Measurements from ENCODE around the gene CIAO1.
"Not testable (repeated sequence)": the region's sequence is repeated elsewhere in the genome, so short reads cannot be mapped to it uniquely, and the experiment has no call there.

CIAO1 gene

DNA sequence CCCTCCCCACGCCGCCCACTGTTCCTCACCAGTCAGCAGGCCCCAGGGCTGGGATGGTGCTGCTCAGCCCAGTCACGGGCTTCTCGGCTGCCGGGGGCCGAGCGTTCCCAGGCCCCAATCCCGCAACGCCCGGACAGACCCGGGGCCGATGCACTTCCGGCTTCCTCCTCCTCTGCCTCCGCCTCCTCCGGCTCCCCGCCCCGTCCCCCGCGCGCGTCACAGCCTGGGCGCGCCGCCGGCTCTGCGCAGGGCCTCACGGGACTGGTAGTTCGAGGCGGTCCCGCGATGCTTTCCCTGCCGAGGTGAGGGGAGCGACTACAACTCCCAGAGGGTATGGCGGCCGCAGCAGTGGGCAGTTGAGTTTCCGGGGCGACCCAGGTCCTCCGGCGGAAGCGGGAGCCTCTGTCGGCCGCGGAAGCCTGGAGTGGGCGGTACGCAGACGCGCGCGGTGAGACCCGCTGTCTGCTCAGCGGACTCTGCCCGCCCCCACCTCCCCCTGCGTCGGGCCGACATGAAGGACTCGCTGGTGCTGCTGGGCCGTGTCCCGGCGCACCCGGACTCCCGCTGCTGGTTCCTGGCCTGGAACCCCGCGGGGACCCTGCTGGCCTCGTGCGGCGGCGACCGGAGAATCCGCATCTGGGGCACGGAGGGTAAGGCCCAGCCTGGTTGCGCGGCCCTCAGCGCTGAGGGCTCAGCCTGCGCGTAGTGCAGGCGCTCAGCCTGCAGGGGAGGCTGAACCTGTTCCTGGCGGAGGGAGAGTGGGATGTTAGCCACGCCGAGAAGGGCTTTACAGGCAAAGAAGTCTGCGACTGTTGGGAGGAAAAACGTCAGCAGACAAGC is at the start of gene CIAO1, which contains the start of gene TMEM127:
TSS of gene CIAO1 (plus strand) at position 386 of the 840 bp plus-strand sequence. CDS start at position 512, 126 bp downstream.
TSS of gene TMEM127 (minus strand) at position 158 of the 840 bp plus-strand sequence. CDS start 616 bp downstream, outside the sequence.
- peak; percentile 95 for DNase-seq (ENCODE audit: low spot score)

DNA sequence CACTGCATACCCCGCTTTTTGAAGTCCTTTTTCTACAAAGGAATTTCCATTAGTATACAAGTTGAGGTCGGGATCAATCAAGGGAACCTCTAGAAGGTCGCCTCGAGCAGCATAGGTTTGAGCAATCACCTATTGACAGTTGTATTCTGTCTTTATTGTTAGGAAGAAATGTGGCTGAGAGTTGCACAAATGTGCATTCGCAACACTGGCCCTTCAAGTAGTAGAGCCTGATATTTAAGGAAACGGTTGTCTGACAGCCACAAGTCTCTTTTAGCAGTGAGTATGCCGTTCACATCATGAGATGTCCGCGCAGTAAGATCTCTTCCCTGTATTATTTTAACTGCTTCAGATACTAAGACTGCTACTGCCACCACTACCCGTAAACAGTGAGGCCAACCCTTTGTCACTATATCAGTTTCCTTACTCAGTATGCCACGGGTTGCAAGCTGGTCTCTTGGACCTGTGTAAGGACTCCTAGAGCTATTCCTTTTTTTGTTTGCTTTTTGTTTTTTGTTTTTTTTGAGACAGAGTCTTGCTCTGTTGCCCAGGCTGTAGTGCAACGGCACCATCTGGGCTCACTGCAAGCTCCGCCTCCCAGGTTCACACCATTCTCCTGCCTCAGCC is 47.4 kb upstream of the CIAO1 start:
- DNase-seq (ENCODE audit: low spot score): no peak

DNA sequence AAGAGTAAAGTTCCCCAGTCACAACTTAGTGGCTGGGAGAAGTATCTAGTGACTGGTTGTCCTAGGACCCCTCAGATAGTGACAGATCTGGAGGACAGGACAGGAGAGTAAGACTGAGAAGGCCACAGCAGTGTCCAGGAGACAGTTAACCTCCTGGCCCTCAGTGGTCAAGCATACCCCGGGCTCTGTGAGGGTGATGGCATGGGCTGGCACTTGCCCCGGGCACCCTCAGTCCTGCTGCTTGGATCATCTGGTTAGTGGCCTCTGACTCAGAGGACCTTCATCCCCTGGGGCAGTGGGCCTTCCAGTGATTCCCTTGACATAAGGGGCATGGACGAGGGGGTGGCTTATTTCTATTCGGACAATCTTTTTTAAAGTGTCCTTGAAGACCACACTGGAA is 46.1 kb upstream of the CIAO1 start:
- DNase-seq (ENCODE audit: low spot score): not testable (repeated sequence)

DNA sequence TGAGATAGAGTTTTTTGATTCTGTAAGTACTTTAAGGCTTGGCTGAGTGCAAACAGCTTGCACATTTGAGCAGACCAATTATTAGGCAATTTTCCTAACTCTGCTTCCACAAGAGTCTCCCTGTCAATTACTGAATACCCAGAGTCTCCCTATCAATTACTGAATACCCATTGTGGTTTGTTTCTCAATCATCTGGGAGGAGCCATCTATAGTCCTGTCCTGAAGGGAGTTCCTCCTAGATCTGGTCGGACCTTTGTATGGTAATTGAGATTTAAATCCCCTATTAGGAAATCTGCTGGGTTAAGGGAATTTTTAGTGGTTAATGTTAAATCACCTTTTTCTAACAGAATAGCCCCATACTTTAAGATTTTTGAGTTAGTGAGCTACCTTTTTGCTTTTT is 44.9 kb upstream of the CIAO1 start:
- not testable (repeated sequence) for DNase-seq (ENCODE audit: low spot score)

DNA sequence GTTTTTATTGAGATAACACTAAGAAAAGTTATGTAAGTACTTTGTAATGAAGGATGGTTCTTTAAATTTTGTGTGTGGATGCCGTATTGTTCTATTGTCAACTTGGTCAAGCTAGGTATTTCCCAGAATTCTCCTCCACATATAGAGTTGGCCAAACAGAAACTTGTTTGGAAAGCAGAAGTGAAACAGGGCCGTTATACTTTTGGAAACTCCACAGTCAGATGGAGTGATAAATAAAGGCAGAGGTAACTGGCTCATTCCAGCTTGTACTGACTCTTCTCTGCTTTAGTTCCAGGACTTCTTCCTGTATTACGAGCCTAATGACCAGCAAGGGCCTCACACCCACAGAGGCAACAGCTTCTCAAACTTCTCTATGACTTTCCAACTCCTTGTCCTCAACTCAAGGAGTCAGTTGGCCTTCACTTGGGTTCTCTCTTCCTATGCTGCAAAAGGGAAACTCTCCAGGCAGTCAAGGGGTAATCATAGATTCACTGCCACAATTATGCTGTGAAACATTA is 41.0 kb upstream of the CIAO1 start:
- DNase-seq (ENCODE audit: low spot score): no peak

DNA sequence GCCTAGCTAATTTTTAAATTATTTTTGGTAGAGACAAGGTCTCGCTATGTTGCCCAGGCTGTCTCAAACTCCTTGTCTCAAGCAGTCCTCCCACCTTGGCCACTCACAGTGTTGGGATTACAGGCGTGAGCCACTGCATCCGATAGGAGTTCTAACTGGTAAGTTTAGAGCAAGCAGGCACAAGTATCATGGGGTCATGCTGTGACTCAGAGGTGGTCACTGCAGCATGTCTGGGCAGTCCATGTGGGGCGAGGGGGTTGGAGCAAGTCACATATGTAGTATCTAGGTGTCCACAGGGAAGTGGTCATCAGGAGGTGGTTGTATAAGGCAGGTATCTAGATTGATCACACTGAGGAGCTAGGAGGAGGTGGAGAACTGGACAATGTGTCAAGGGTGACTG is 34.7 kb upstream of the CIAO1 start:
- no peak for DNase-seq (ENCODE audit: low spot score)

DNA sequence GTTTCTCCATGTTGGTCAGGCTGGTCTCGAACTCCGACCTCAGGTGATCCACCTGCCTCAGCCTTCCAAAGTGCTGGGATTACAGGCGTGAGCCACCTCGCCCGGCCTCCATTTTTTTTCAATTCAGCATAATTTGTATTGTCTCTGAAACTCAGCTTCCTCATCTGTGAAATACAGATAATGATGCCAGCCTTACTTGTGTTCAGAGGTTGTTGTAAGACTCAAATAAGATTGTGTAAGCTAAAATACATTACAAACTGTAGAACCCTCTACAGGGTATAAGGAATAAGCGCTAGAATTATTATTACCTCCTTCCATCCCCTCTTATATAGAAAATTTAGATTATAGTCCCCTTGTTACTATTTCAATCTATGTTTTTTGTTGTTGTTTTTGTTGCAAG is 32.6 kb upstream of the CIAO1 start:
- no peak for DNase-seq (ENCODE audit: low spot score)

DNA sequence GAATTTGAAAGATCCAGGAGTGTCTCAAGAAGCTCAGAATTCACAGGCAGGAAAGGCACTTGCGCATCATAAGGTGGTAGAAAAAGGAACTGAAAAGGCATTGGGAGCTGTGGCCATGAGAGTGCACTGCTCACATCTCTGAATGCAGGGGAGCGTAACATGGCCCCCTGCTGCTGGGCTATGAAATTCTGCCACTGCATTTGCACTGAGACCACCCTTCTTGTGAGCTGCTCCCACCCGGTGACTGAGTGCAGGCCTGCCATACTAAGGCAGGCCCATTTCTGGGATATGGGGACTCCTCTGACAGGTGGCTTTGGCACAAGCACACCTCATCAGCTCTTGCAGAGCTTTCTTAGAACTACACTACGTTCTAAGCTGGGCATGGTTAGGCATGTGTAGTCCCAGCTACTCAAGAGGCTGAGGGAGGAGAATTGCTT is 32.1 kb upstream of the CIAO1 start:
- DNase-seq (ENCODE audit: low spot score): no peak

DNA sequence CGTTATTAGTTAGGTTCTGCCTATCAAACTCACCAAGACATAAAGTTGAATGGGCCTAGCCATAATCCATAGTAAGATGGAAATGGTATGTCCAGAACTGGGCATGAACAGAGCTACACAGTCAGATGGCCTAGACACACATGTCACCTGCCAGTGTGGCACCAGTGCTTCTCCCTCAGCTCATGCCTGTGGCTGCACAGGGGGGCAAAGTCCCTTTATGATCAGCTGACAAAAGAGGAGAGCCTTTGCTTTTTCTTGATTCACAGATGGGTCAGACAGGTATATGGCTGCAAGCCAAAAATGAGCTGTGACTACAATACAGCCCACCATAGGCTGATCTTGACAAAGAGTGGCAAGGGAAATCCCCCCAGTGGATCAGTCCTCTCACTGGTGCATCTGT is 29.1 kb upstream of the CIAO1 start:
- no peak for DNase-seq (ENCODE audit: low spot score)

DNA sequence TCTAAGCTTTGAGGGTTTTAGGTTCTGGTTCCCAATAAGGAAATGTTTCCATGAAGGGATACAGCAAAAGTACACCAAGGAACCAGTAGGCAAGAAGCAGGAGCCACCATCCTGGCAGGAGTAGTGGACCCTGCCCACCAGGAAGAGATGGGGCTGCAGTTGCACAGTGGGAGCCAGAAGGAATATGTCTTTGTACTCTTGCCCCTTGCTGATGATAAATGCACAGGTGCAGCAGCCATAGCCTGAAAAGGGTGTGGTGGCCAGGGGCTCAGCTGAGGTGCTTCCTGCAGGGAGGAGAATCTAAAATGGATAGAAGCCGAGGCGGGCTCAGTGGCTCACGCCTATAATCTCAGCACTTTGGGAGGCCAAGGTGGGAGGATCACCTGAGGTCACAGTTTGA is 27.8 kb upstream of the CIAO1 start:
- DNase-seq (ENCODE audit: low spot score): no peak

DNA sequence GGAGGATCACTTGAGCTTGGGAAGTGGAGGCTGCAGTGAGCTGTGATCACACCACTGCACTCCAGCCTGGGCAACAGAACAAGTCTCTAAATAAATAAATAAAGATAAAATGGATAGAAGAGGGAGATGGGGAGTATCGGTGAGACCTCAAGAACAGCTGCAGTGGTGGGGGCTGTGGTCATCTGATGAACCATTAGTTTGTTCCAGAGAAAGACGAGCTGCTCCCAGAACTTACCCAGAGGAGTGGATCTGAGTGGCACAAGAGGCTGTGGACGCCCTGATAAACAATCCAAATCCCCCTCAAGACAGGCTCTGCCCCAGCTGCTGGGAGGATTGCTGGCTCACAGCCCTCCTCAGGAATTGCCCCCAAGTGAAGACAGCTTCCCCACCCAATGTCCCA is 26.9 kb upstream of the CIAO1 start:
- no peak for DNase-seq (ENCODE audit: low spot score)

DNA sequence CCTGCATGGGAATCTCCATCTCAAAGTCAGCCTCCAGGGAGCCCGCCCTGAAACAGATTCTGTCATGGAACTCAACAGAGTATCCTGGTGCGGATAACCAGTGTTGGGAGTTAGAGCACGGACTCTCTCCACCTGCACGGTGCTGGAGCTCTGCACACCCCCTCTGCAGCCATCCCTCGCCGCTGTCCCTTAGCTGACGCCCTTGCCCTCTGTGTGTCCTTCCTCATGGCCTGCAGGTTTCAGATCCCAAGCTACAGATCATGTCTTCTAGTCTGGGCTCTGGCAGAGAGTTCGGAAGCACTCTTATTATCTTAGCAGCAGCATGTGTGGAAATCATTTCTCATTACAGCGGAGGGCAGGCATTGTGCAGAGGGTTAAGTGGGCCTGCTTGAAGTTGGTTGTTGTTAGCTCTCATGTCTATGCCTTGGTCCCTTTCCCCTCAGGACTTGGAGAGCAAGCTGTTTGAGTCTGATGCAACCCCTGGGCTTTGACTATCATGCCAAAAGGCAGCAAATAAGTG is 26.2 kb upstream of the CIAO1 start:
- DNase-seq (ENCODE audit: low spot score): no peak

DNA sequence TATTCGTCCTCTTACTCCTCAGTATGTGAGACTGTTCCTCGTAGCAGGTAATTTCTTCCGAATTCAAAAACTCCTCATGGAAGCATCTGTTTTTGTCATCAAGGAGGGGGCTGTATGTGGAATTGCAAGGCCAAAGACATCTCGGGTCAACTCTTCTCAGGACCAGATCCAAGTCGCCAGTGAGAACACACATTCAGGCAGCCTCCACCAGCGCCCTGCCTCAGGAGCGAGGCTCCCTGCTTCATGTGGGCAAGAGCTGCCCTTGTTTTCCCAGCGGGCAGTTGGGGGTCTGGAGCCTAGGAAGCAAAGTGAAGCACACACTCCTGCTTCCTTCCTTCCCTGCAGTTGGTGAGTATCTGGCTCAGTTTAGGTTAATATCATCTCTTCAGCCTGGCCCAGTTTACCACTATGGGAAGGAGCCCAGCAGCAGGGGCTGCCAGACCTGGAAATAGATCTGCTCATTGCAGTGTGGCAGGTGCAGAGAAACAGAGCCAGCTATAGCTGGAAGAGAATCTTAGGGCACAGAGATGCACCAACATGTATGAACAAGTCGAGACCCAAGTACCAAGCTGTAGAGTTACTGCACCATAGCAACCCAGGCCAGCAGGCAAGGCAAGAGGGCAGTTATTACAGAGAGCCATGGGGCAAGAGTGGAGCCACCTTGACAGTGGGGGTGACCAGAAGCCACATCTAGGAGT is 25.5 kb upstream of the CIAO1 start:
- no peak for DNase-seq (ENCODE audit: low spot score)

DNA sequence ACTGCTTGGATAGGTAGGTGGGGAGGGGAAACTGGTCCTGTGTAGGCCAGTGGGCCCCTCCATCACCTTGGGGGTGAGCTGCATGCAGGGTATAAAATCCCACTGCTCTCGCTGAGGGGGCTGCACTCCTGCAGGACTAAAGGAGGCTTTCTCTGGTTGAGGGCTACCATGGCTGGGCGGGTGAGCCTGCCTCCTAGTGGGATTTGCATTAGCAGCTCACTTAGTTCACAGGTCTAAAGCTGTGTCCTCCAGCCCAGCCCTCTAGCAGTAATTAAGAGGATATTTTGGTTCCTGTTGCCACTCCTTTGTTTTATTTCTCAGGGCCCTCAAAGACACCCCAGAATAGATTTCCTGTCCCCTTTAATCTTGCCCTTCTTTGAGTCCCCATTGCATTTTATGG is 24.8 kb upstream of the CIAO1 start:
- DNase-seq (ENCODE audit: low spot score): no peak

DNA sequence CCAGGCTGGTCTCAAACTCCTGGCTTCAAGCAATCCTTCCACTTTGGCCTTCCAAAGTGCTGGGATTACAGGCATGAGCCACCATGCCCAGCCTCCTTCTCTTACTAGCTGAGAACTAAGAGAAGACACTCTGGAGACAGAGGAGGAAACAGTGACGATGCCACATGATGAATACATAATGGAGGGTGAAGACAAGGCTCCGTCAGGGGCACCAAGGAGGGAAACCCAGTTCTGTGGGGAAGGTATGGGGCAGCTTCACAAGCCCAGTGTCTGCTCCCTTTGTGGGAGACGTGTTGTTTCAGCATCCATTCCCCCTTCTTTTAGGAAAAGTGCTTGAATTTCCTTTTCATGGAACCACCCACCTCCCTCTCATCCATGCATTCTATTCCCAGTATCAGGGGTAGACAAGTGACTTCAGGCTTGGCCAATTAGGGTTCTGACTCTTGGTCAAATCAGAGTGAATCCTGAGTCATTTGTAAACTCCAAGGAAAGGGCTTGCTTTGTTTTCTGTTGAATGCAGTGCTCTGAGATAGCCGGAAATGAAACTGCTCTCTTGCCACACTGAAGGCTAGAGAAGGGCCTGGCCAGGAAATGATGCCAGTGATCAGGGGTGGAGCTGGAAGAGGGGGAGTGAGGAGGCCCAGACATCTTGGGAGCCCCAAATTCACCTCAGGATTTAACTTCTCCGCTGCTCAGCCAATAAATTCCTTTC is 24.0 kb upstream of the CIAO1 start:
- DNase-seq (ENCODE audit: low spot score): no peak

DNA sequence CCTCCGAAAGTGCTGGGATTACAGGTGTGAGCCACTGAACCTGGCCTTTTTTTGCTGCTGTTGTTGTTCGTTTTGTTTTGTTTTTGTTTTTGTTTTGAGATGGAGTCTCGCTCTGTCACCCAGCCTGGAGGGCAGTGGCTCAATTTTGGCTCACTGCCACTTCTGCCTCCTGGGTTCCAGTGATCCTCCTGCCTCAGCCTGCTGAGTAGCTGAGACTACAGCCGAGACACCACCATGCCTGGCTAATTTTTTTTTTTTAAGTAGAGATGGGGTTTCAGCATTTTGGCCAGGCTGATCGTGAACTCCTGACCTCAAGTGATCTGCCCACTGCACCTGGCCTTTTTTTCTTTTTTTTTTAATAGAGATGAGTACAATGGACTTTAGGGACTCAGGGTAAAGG is 22.2 kb upstream of the CIAO1 start:
- no peak for DNase-seq (ENCODE audit: low spot score)

DNA sequence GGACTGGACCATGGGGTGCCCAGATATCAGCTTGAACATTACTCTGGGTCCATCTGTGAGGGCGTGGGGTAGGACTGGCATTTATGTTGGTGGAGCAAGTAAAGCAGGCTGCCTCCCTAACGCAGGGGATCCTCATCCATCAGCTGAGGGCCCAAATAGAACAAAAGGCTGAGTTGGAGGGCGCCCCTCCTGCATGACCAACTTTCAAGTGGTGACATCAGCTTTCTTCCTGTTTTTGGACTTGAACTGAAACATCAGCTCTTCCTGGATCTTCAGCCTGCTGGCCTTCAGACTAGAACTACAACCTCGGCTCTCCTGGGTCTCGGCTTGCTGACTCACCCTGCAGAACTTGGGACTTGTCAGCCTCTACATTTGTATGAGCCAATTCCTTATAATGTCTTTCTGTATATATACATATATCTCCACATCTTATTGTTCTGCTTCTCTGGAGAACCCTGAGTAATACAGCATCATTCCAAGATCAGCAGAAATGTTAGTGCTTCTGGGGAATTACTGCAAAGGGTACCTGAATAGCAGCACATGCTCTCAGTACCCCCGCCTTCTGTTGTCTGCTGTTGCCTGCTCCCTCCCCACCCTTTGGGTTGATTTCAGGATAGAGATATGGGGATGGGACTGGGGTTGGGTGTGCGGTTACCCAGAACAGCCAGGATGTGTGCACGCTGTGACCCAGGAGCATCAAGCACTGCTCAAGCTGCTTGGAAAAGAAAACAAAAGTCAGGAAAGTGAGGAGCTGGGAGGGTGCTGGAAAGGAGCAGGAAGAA is 20.2 kb upstream of the CIAO1 start:
- DNase-seq (ENCODE audit: low spot score): no peak

DNA sequence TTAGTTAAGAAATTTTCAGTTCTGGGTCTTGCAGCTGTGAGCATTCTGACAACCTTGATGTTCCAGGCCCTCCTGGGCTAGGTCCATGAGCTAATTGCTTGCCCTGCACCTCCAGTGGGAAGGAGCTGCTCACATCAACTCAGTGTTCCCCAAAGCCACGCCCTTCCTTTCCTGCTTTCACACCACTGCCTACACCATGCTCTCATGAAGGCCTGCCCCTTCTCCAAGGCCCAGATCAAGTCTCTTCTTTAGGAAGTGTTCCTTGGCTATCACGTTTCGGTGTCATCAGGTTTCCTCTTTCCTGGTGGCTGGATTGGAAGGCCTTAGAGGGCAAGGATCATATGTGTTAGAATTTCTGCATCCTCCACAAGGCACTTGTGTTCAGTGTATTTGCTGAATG is 19.0 kb upstream of the CIAO1 start:
- DNase-seq (ENCODE audit: low spot score): no peak

DNA sequence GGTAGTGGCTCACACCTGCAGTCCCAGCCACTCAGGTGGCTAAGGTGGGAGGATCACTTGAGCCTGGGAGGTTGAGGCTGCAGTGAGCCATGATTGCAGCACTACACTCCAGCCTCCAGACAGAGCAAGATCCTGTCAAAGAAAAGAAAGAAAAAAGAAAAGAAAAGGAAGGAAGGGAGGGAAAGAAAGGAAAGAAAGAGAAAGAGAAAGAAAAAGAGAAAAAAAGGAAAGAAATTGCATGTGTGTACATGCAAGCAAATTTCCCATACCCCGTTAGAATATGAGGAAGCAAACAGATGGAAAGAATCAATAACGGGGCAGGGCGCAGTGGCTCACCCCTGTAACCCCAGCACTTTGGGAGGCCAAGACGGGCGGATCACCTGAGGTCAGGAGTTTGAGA is 18.1 kb upstream of the CIAO1 start:
- no peak for DNase-seq (ENCODE audit: low spot score)

DNA sequence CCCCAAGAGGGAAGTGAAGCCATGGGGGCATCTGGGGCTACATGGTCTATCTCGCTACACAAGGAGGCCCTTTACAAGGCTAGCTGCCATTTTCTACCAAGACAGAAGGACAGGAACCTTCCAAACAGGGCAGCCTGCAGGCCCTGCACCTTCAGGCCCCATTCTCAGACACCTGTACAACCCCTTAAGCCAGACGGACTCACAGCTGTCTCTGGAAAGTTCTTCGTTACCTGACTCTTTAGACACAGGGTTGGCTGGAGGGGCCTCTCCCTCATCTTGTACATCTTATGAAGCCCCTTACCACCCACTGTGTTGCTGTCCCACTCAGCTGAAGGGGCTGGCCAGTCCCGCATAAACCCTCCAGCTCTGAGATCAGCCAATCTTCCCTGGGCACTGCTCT is 17.4 kb upstream of the CIAO1 start:
- DNase-seq (ENCODE audit: low spot score): no peak

DNA sequence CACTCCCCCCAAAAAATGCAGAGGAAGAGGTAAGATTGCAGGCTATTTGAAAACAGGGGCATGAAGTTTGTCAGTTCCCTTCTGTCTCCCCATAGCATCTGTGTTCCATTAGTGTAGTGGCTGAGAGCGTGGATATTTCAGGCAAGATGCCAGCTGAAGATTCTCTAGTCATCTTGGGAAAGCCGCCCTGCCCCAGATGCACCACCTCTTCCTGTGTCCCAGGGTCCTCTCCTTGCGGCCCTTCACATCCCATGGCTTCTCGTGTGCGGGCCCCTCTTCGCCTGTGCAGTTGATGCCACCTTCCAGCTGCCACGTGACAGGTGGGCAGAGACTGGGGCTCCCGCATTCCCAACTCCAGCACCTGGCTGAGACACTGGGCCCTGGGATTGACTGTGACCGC is 16.4 kb upstream of the CIAO1 start:
- no peak for DNase-seq (ENCODE audit: low spot score)
